GM12878 (cell line): ENCODE measurements around the gene MGAT5. TPM values are rescaled to one million over a fixed set of nuclear protein-coding genes. Genes with fewer than 3 reads are reported as not detected.

Experiments used
- EGR1 ChIP-seq, 2 experiments: IDR thresholded peaks; 1 replicate in 1 of 2; 2 replicates in 1 of 2; pipeline ENCODE4 v1.6.1; 2011 to 2012; ENCODE audit warnings: low read depth in 2 of 2, low read length in 2 of 2, borderline replicate concordance in 1 of 2, mild to moderate bottlenecking in 1 of 2, moderate library complexity in 1 of 2
- SIN3A ChIP-seq: IDR thresholded peaks from 2 replicates; pipeline ENCODE4 v1.6.1; 2012; ENCODE audit warnings: low read depth, low read length, improper control_type of control experiment
- ZNF384 ChIP-seq: IDR thresholded peaks from 2 replicates; pipeline ENCODE4 v1.6.1; 2012; ENCODE audit warnings: low read depth, mild to moderate bottlenecking, low read length, improper control_type of control experiment, borderline replicate concordance
- polyA plus RNA-seq, 11 experiments: library from polyadenylated mRNA; depleted of rRNA in 4 of 11; unstranded in 6 of 11; stranded (reverse) in 5 of 11; fragments of >200 nt; fragmentation: Nextera tagmentation in 4 of 11; fragmentation: Illumina TruSeq in 1 of 11; extraction: Ambion mirVana in 4 of 11; extraction: Trizol in 1 of 11; gene quantifications; 1 replicate in 1 of 11; 2 replicates in 10 of 11; pipeline versions ENCODE4 v1.2.1 to v1.2.3, GENCODE V29; 2011 to 2016; ENCODE audit warnings: inconsistent platforms in 2 of 11, missing spikeins in 2 of 11, low read depth in 1 of 11
- total RNA-seq, 4 experiments: library from RNA; depleted of rRNA in 3 of 4; stranded (reverse); fragments of >200 nt in 3 of 4; fragmentation: Illumina TruSeq in 1 of 4; extraction: Trizol in 1 of 4; gene quantifications; 2 replicates each; pipeline versions ENCODE4 v1.2.1 to v1.2.3, GENCODE V29; 2013 to 2021
- TF ChIP-seq, protein P1 (sequence below): IDR thresholded peaks from 2 replicates; pipeline ENCODE4 v1.6.1; 2012; ENCODE audit warnings: improper control_type of control experiment, low read depth, low read length; ENCODE audit not compliant: insufficient replicate concordance
- TF ChIP-seq, protein P2 (sequence below): IDR thresholded peaks from 2 replicates; pipeline ENCODE4 v1.6.1; 2011; ENCODE audit warnings: borderline replicate concordance, low read depth, mild to moderate bottlenecking, moderate library complexity, low read length; ENCODE audit not compliant: insufficient read depth, poor library complexity, severe bottlenecking
- TF ChIP-seq, protein P3 (sequence below): IDR thresholded peaks from 2 replicates; pipeline ENCODE4 v1.6.1; 2011; ENCODE audit warnings: low read depth, mild to moderate bottlenecking, low read length, moderate library complexity, borderline replicate concordance; ENCODE audit errors: extremely low read depth
- TF ChIP-seq, protein P4 (sequence below): fragments of 150-350 bp; IDR thresholded peaks from 2 replicates; pipeline ENCODE4 v1.6.1; 2016; ENCODE audit warnings: low read depth, low read length

MGAT5 gene
- total and polyA plus RNA-seq, 10 of the 15 experiments (the other 5 are each of a cell fraction or from before 2014, with no cell fraction given): 4.9 to 104 (median 36.2) TPM

DNA sequence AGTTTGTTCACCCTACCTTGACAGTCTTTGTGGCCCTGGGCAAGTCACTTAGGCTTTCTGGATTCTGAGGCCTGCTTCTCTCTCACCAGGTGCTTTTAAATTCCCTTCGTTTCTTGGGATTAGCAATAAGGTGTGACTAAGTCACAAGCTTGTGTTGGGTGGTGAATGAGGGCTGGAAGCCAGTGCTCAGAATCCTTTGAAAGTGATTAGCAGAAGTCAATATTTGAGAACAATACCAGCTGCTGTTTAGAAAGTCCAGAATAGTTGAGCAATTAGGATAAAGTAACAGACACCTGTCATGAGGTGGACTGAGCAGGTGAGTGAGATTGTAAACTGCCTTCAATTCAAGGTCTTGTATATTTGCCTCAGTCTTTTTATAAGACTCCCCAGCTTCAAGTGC is 19.3 kb upstream of the MGAT5 start (continued):
- TF ChIP-seq, protein P1, sequence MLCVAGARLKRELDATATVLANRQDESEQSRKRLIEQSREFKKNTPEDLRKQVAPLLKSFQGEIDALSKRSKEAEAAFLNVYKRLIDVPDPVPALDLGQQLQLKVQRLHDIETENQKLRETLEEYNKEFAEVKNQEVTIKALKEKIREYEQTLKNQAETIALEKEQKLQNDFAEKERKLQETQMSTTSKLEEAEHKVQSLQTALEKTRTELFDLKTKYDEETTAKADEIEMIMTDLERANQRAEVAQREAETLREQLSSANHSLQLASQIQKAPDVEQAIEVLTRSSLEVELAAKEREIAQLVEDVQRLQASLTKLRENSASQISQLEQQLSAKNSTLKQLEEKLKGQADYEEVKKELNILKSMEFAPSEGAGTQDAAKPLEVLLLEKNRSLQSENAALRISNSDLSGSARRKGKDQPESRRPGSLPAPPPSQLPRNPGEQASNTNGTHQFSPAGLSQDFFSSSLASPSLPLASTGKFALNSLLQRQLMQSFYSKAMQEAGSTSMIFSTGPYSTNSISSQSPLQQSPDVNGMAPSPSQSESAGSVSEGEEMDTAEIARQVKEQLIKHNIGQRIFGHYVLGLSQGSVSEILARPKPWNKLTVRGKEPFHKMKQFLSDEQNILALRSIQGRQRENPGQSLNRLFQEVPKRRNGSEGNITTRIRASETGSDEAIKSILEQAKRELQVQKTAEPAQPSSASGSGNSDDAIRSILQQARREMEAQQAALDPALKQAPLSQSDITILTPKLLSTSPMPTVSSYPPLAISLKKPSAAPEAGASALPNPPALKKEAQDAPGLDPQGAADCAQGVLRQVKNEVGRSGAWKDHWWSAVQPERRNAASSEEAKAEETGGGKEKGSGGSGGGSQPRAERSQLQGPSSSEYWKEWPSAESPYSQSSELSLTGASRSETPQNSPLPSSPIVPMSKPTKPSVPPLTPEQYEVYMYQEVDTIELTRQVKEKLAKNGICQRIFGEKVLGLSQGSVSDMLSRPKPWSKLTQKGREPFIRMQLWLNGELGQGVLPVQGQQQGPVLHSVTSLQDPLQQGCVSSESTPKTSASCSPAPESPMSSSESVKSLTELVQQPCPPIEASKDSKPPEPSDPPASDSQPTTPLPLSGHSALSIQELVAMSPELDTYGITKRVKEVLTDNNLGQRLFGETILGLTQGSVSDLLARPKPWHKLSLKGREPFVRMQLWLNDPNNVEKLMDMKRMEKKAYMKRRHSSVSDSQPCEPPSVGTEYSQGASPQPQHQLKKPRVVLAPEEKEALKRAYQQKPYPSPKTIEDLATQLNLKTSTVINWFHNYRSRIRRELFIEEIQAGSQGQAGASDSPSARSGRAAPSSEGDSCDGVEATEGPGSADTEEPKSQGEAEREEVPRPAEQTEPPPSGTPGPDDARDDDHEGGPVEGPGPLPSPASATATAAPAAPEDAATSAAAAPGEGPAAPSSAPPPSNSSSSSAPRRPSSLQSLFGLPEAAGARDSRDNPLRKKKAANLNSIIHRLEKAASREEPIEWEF: no peak
- TF ChIP-seq, protein P2, sequence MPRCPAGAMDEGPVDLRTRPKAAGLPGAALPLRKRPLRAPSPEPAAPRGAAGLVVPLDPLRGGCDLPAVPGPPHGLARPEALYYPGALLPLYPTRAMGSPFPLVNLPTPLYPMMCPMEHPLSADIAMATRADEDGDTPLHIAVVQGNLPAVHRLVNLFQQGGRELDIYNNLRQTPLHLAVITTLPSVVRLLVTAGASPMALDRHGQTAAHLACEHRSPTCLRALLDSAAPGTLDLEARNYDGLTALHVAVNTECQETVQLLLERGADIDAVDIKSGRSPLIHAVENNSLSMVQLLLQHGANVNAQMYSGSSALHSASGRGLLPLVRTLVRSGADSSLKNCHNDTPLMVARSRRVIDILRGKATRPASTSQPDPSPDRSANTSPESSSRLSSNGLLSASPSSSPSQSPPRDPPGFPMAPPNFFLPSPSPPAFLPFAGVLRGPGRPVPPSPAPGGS: no peak
- TF ChIP-seq, protein P3, sequence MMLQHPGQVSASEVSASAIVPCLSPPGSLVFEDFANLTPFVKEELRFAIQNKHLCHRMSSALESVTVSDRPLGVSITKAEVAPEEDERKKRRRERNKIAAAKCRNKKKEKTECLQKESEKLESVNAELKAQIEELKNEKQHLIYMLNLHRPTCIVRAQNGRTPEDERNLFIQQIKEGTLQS: no peak
- TF ChIP-seq ZNF384 (no peak), SIN3A (no peak), EGR1 (IDR thresholded peaks at IDR 0.05; ENCODE audit: borderline replicate concordance in 1 of 2, low read depth in 2 of 2, low read length in 2 of 2) (no peak)
- TF ChIP-seq, protein P4, sequence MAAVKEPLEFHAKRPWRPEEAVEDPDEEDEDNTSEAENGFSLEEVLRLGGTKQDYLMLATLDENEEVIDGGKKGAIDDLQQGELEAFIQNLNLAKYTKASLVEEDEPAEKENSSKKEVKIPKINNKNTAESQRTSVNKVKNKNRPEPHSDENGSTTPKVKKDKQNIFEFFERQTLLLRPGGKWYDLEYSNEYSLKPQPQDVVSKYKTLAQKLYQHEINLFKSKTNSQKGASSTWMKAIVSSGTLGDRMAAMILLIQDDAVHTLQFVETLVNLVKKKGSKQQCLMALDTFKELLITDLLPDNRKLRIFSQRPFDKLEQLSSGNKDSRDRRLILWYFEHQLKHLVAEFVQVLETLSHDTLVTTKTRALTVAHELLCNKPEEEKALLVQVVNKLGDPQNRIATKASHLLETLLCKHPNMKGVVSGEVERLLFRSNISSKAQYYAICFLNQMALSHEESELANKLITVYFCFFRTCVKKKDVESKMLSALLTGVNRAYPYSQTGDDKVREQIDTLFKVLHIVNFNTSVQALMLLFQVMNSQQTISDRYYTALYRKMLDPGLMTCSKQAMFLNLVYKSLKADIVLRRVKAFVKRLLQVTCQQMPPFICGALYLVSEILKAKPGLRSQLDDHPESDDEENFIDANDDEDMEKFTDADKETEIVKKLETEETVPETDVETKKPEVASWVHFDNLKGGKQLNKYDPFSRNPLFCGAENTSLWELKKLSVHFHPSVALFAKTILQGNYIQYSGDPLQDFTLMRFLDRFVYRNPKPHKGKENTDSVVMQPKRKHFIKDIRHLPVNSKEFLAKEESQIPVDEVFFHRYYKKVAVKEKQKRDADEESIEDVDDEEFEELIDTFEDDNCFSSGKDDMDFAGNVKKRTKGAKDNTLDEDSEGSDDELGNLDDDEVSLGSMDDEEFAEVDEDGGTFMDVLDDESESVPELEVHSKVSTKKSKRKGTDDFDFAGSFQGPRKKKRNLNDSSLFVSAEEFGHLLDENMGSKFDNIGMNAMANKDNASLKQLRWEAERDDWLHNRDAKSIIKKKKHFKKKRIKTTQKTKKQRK: no peak
